Astrocyte of the spinal cord (primary cell): ENCODE measurements around the gene GCNT3.

ENCODE experiments used
- DNase-seq: peaks from one replicate; pipeline ENCODE4 v3.0.0; 2011; ENCODE audit warnings: low read depth, low spot score
- H3K4me3 ChIP-seq: 2 replicates; pipeline ENCODE4 v1.5.1; 2011; ENCODE audit warnings: low read depth, mild to moderate bottlenecking, low read length, moderate library complexity
- CTCF ChIP-seq: IDR thresholded peaks from 2 replicates; pipeline ENCODE4 v1.5.1; 2012; ENCODE audit warnings: low read depth, mild to moderate bottlenecking, low read length, inconsistent platforms
- in situ Hi-C: cut with HindIII; loops from 2 replicates; pipeline ENCODE4 v1.10.0; 2017; ENCODE audit warnings: low sequenced_read_pairs

GCNT3 gene

GRCh38 chr15:59571606-59572005 is 40.0 kb upstream of the GCNT3 start:
- TF ChIP-seq CTCF: no peak
- H3K4me3 ChIP-seq: no peak overlapping the region
- no peak for DNase-seq
- in situ Hi-C loops: no loop called here

GRCh38 chr15:59583088-59583487 is 28.5 kb upstream of the GCNT3 start:
- H3K4me3 ChIP-seq: no peak overlapping the region
- DNase-seq: no peak
- no peak for TF ChIP-seq CTCF
- in situ Hi-C loops: no loop called here

GRCh38 chr15:59587085-59587826 is 24.3 kb upstream of the GCNT3 start:
- DNase-seq: no peak
- TF ChIP-seq CTCF: no peak
- H3K4me3 ChIP-seq: no peak overlapping the region
- in situ Hi-C loops: no loop called here

- in situ Hi-C loops: no loop called here
- H3K4me3 ChIP-seq: no peak overlapping the region
- no peak for TF ChIP-seq CTCF
- DNase-seq: no peak
Measured at GRCh38 chr15:59590027-59590426, 21.6 kb upstream of the GCNT3 start.

GRCh38 chr15:59591356-59591755 is 20.2 kb upstream of the GCNT3 start:
- TF ChIP-seq CTCF: no peak
- H3K4me3 ChIP-seq: no peak overlapping the region
- no peak for DNase-seq
- in situ Hi-C loops: no loop called here

GRCh38 chr15:59594493-59594942 is 17.1 kb upstream of the GCNT3 start:
- no peak overlapping the region for H3K4me3 ChIP-seq
- peak; percentile 70 for DNase-seq
- no peak for TF ChIP-seq CTCF
- in situ Hi-C loops: no loop called here
